ENCODE measurements around the gene FOXN1. TPM values are rescaled to one million over a fixed set of nuclear protein-coding genes. Genes with fewer than 3 reads are reported as not detected.

FOXN1 gene
- total RNA-seq, 5 donors from 2014 or later (not counting 1 experiment from before 2014, with no cell fraction given), result not detected

DNA sequence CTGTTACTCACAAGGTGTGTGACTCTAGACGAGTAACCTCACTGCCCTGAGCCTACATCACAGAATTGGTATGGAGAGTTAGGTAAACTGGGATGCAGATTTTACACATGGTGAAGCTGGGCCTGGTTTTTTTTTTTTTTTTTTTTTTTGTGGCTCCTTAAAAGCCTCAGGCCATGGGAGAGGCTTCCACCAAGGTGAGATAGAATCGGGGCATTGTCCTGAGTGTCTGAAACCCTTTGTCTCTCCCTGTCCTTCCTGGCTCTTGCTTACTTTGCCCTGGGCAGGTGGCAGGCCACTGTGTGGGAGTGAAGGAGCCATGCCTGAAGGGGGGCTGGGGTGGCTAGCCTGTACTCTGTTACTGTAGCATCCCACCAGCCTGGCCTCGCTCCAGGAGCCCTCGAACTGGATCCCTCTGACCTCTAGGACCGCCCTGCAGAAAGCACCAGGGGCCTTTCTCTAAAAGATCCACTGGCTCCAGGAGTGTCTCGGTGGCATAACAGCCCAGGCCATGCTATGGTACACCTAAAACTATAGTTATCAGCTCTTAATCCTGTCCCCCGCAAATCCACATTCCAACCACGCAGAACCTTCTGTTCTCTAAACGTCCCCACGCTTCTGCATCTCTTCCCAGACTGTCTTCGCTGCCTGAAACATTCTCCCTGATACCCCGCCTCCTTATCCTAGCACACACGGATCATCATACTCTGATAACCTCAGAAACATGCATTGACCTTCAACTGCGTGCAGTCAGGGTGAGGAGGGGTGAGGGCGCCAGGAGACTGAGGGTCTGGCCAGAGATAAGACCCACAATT, 34.4 kb upstream of the FOXN1 start:
- DNase-seq (no peak), ATAC-seq (replicated peaks in 1 of 4) (no peak)
- H3K36me3 ChIP-seq (ENCODE audit: control insufficient read depth in 2 of 2, extremely low read depth in 1 of 2, insufficient read depth in 1 of 2, low read length in 1 of 2), result no peaks in the 10 kb centered on the region
- no peaks in the 10 kb centered on the region for H3K9me3 ChIP-seq
- H3K27ac ChIP-seq (ENCODE audit: low read length), result no peak overlapping the region
- peaks cover 7 to 28% (median 17%) of the 10 kb centered on the region in 3 donors for H3K4me1 Mint-ChIP-seq
- no peak overlapping the region for H3K4me3 ChIP-seq (ENCODE audit: control insufficient read depth in 1 of 2, extremely low read depth in 1 of 2, low read length in 1 of 2)
- H3K9me3 Mint-ChIP-seq, result no peaks in the 10 kb centered on the region
- CTCF ChIA-PET, result no interaction called here
- peaks cover 4% of the 10 kb centered on the region in 2 donors for H3K27me3 Mint-ChIP-seq
- H3K27me3 ChIP-seq (replicated peaks in 1 of 2; ENCODE audit: control insufficient read depth in 2 of 2, extremely low read depth in 1 of 2, insufficient read depth in 2 of 2, low read length in 1 of 2), result peaks cover 0 to under 1% of the 10 kb centered on the region in 2 experiments
- POLR2A ChIA-PET, result no interaction called here
- no peak overlapping the region for H3K27ac Mint-ChIP-seq
- H3K4me3 Mint-ChIP-seq, result no peak overlapping the region
- no peaks in the 10 kb centered on the region for H3K36me3 Mint-ChIP-seq
- H3K4me1 ChIP-seq (ENCODE audit: control insufficient read depth in 1 of 2, extremely low read depth in 1 of 2, insufficient read depth in 2 of 2, low read length in 2 of 2), result peaks cover 3 to 9% of the 10 kb centered on the region in 2 experiments
- WGBS (ENCODE audit: insufficient coverage), result 95% methylated on average over 12 of the region's 15 CpGs

DNA sequence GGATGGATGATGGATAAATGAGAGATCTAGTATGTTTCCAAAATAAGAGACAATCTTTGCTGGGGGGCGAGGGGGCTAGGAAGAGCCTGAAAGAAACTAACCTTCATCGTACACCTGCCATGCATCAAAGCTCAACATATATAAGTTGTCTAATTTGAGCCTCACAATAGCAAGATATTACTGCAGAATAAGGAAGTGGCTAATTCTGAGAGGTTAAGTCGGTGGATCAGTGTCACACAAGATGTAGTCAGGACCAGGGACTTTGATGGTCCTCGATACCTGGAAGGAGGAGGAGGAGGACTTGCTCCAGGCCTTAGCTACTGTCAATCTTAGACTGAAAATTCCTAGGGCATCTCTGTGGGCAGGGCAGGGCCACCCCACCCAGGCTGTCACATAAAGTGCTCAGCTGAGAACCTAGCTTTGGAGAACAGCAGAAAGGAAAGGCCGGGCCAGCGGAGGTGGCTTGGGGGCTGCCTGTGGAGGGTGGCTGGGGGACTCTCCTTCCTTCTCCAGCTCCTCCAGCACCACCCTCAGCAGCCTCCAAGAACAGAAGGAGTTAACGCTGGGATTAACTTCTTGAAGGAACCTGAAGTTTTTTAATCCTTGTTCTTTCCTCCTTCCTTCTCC, 33.2 kb upstream of the FOXN1 start:
- Histone ChIP-seq H3K9me3 (no peaks in the 10 kb centered on the region), H3K27ac (ENCODE audit: low read length) (no peak overlapping the region), H3K27me3 (replicated peaks in 1 of 2; ENCODE audit: control insufficient read depth in 2 of 2, extremely low read depth in 1 of 2, insufficient read depth in 2 of 2, low read length in 1 of 2) (no peaks in the 10 kb centered on the region), H3K36me3 (ENCODE audit: control insufficient read depth in 2 of 2, extremely low read depth in 1 of 2, insufficient read depth in 1 of 2, low read length in 1 of 2) (no peaks in the 10 kb centered on the region), H3K4me3 (ENCODE audit: control insufficient read depth in 1 of 2, extremely low read depth in 1 of 2, low read length in 1 of 2) (no peak overlapping the region), H3K4me1 (ENCODE audit: control insufficient read depth in 1 of 2, extremely low read depth in 1 of 2, insufficient read depth in 2 of 2, low read length in 2 of 2) (peaks cover 3 to 9% of the 10 kb centered on the region in 2 experiments)
- CTCF ChIA-PET, result no interaction called here
- Mint-ChIP-seq H3K4me3 (no peak overlapping the region), H3K4me1 (peaks cover 7 to 20% (median 18%) of the 10 kb centered on the region in 3 donors), H3K9me3 (no peaks in the 10 kb centered on the region), H3K27ac (no peak overlapping the region), H3K27me3 (peaks cover 0 to 4% of the 10 kb centered on the region in 2 donors), H3K36me3 (no peaks in the 10 kb centered on the region)
- ATAC-seq (replicated peaks in 1 of 4), result no peak
- no peak for DNase-seq
- WGBS (ENCODE audit: insufficient coverage), result 93% methylated on average over 2 of the region's 7 CpGs
- POLR2A ChIA-PET, result no interaction called here

DNA sequence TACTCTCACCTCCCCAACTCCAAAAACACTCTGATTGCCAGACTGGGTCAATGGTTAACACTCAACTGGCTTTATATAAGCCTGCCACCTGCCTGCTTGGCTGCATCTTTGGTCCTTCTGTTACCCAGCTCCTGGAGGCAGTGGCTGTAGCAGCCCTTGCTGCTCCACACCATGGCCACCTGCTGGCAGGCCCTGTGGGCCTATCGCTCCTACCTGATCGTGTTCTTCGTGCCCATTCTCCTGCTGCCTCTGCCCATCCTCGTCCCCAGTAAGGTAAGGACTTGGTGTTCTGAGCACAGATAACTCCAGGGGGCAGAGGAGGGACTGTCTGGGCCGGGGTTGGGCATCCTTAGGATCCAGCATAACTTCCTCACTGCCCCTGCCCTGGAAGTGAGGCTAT, 32.6 kb upstream of the FOXN1 start, which contains the start of gene SLC13A2:
Gene SLC13A2, plus strand, starts transcription at position 103 of the 400 bp plus-strand sequence. Its CDS starts 69 bp downstream, at position 172.
- Mint-ChIP-seq H3K9me3 (no peaks in the 10 kb centered on the region), H3K36me3 (no peaks in the 10 kb centered on the region), H3K4me3 (no peak within 1 kb of the TSS), H3K27ac (no peak within 1 kb of the TSS), H3K4me1 (peaks cover 7 to 18% (median 18%) of the 10 kb centered on the region in 3 donors), H3K27me3 (peaks cover 0 to 4% of the 10 kb centered on the region in 2 donors)
- ChIA-PET CTCF (no interaction called here), POLR2A (no interaction called here)
- no peak for ATAC-seq (replicated peaks in 1 of 4)
- Histone ChIP-seq H3K9me3 (no peaks in the 10 kb centered on the region), H3K27me3 (replicated peaks in 1 of 2; ENCODE audit: control insufficient read depth in 2 of 2, extremely low read depth in 1 of 2, insufficient read depth in 2 of 2, low read length in 1 of 2) (no peaks in the 10 kb centered on the region), H3K4me1 (ENCODE audit: control insufficient read depth in 1 of 2, extremely low read depth in 1 of 2, insufficient read depth in 2 of 2, low read length in 2 of 2) (peaks cover 3 to 9% of the 10 kb centered on the region in 2 experiments), H3K4me3 (ENCODE audit: control insufficient read depth in 1 of 2, extremely low read depth in 1 of 2, low read length in 1 of 2) (no peak within 1 kb of the TSS), H3K36me3 (ENCODE audit: control insufficient read depth in 2 of 2, extremely low read depth in 1 of 2, insufficient read depth in 1 of 2, low read length in 1 of 2) (no peaks in the 10 kb centered on the region), H3K27ac (ENCODE audit: low read length) (no peak within 1 kb of the TSS)
- WGBS (ENCODE audit: insufficient coverage), result 83% methylated on average over 3 of the region's 5 CpGs
- no peak for DNase-seq

DNA sequence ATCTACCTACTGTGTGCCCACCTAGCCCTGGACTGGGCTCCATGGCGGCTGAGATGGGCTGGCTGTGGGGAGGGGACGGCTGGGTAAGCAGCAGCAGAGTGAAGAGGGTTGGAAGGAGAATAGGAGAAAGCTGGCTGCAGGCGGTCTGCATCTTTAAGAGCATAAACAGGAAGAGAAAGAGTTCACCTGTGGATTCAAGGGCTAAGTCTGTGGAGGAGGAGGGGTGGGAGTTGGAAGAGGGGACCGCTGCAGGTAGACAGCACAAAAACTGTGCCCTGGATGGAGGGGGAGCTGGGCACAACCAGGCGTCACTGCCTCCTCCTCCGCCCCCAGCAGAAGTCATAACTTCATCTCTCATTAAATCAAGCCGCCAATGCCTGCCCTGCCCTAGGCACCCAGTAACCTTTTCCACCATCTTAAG, 32.0 kb upstream of the FOXN1 start:
- no peak overlapping the region for H3K27ac ChIP-seq (ENCODE audit: low read length)
- Mint-ChIP-seq H3K9me3 (no peaks in the 10 kb centered on the region), H3K4me3 (no peak overlapping the region), H3K27me3 (peaks cover 0 to 4% of the 10 kb centered on the region in 2 donors), H3K27ac (no peak overlapping the region), H3K4me1 (peaks cover 7 to 18% (median 14%) of the 10 kb centered on the region in 3 donors), H3K36me3 (no peaks in the 10 kb centered on the region)
- WGBS (ENCODE audit: insufficient coverage), result 77% methylated on average over 3 of the region's 7 CpGs
- H3K4me3 ChIP-seq (ENCODE audit: control insufficient read depth in 1 of 2, extremely low read depth in 1 of 2, low read length in 1 of 2), result no peak overlapping the region
- H3K4me1 ChIP-seq (ENCODE audit: control insufficient read depth in 1 of 2, extremely low read depth in 1 of 2, insufficient read depth in 2 of 2, low read length in 2 of 2), result peaks cover 3 to 9% of the 10 kb centered on the region in 2 experiments
- H3K27me3 ChIP-seq (replicated peaks in 1 of 2; ENCODE audit: control insufficient read depth in 2 of 2, extremely low read depth in 1 of 2, insufficient read depth in 2 of 2, low read length in 1 of 2), result no peaks in the 10 kb centered on the region
- ATAC-seq (replicated peaks in 1 of 4) (no peak), DNase-seq (no peak)
- H3K9me3 ChIP-seq, result no peaks in the 10 kb centered on the region
- H3K36me3 ChIP-seq (ENCODE audit: control insufficient read depth in 2 of 2, extremely low read depth in 1 of 2, insufficient read depth in 1 of 2, low read length in 1 of 2), result no peaks in the 10 kb centered on the region
- ChIA-PET CTCF (no interaction called here), POLR2A (no interaction called here)

DNA sequence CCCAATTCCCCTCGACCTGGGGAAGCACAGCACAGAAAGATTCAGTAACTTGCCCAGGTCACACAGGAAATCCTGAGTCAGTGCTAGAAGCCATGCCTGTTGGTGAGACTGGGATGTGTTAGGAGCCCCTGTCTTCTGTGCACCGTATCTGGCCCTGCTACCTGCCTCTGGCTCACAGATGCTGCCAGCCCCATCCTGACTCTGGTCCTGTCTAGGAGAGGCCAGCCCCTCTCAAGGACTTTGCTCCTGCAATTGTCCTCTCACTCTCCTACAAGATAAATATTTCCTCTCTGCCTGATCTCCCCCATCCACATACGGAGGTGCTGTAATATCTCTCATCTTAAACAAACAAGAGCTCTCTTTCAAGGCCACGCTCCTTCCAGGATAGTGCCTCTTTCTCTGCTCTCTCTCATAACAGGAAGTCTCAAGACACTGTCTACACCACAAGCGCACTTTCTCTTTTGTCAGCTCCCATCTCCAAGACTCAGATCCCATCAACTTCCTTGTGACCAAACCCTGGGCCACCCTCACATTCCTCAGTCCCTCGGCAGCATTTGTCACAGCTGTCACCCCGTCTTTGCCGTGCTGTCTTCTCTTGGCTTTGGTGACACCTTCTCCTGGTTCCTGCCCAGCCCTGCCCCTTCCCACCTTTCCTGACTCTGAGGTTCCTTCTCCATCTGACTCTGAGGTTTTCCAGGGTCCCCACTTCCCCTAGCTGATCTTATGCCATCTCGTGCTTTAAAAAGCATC, 30.8 kb upstream of the FOXN1 start:
- no peak for DNase-seq
- no peaks in the 10 kb centered on the region for H3K27me3 ChIP-seq (replicated peaks in 1 of 2; ENCODE audit: control insufficient read depth in 2 of 2, extremely low read depth in 1 of 2, insufficient read depth in 2 of 2, low read length in 1 of 2)
- Mint-ChIP-seq H3K27ac (peak overlapping the region; percentile 51 to 78), H3K36me3 (no peaks in the 10 kb centered on the region), H3K4me3 (peak overlapping the region in 1 of 3 donors; percentile 1), H3K9me3 (no peaks in the 10 kb centered on the region), H3K4me1 (peaks cover 7 to 18% (median 14%) of the 10 kb centered on the region in 3 donors), H3K27me3 (no peaks in the 10 kb centered on the region)
- peaks cover 3 to 9% of the 10 kb centered on the region in 2 experiments for H3K4me1 ChIP-seq (ENCODE audit: control insufficient read depth in 1 of 2, extremely low read depth in 1 of 2, insufficient read depth in 2 of 2, low read length in 2 of 2)
- 50% methylated on average over 7 of the region's 9 CpGs for WGBS (ENCODE audit: insufficient coverage)
- H3K27ac ChIP-seq (ENCODE audit: low read length), result no peak overlapping the region
- ATAC-seq (replicated peaks in 1 of 4), result peak; percentile 53 to 71 (median 55)
- ChIA-PET CTCF (no interaction called here), POLR2A (no interaction called here)
- H3K9me3 ChIP-seq, result no peaks in the 10 kb centered on the region
- no peaks in the 10 kb centered on the region for H3K36me3 ChIP-seq (ENCODE audit: control insufficient read depth in 2 of 2, extremely low read depth in 1 of 2, insufficient read depth in 1 of 2, low read length in 1 of 2)
- H3K4me3 ChIP-seq (ENCODE audit: control insufficient read depth in 1 of 2, extremely low read depth in 1 of 2, low read length in 1 of 2), result no peak overlapping the region

DNA sequence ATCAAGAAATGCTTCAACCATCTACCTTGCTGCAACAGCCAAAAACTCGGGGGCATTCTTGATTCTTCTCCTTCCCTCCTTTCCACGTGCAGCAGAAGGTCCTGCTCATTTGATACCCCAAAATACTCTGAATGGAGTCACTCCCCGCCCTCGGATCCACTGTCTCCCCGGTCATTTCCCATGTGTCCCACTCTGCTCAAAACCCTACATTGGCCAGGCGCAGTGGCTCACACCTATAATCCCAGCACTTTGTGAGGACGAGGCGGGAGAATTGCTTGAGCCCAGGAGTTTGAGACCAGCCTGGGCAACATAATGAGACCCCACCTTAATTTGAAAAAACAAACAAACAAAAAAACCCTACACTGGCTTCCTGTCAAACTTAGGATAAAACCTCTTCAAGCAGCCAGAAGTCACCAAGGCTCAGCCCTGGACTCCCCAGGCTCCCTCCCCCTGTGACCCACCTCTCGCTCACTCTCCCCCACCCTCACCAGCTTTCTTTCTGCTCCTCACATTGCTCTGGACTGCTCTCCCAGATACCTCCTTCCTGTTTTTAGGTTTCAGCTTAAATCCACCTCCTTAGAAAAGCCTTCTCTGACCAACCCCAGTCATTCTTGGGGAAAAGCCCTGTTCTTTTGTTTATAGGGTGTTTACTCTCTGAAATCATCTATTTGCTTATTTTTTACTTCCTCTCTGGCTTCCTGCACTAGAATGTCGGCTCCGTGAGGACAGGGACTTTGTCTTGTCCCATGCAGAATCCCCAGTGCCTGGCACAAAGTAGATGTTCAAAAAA, 29.9 kb upstream of the FOXN1 start:
- Mint-ChIP-seq H3K36me3 (no peaks in the 10 kb centered on the region), H3K4me3 (no peak overlapping the region), H3K4me1 (peaks cover 7 to 18% (median 14%) of the 10 kb centered on the region in 3 donors), H3K9me3 (no peaks in the 10 kb centered on the region), H3K27ac (peak overlapping the region in 1 of 2 donors; percentile 16), H3K27me3 (no peaks in the 10 kb centered on the region)
- Histone ChIP-seq H3K4me1 (ENCODE audit: control insufficient read depth in 1 of 2, extremely low read depth in 1 of 2, insufficient read depth in 2 of 2, low read length in 2 of 2) (peaks cover 3 to 9% of the 10 kb centered on the region in 2 experiments), H3K4me3 (ENCODE audit: control insufficient read depth in 1 of 2, extremely low read depth in 1 of 2, low read length in 1 of 2) (no peak overlapping the region), H3K27ac (ENCODE audit: low read length) (no peak overlapping the region), H3K9me3 (no peaks in the 10 kb centered on the region), H3K27me3 (replicated peaks in 1 of 2; ENCODE audit: control insufficient read depth in 2 of 2, extremely low read depth in 1 of 2, insufficient read depth in 2 of 2, low read length in 1 of 2) (no peaks in the 10 kb centered on the region), H3K36me3 (ENCODE audit: control insufficient read depth in 2 of 2, extremely low read depth in 1 of 2, insufficient read depth in 1 of 2, low read length in 1 of 2) (no peaks in the 10 kb centered on the region)
- DNase-seq, result no peak
- CTCF ChIA-PET, result no interaction called here
- WGBS (ENCODE audit: insufficient coverage), result 82% methylated on average over 8 of the region's 11 CpGs
- ATAC-seq (replicated peaks in 1 of 4), result no peak
- POLR2A ChIA-PET, result no interaction called here

Data from T-cell (primary cell).